HG03064 (cell line): ENCODE data around the gene FAM118A.
"Not testable (repeated sequence)": the region's sequence is repeated elsewhere in the genome, so short reads cannot be mapped to it uniquely, and the experiment has no call there.

ENCODE experiments used
- ATAC-seq: cut with Tn5 transposase; IDR thresholded peaks from one replicate; pipeline ENCODE4 v1.9.1; 2021; ENCODE audit warnings: low read depth; ENCODE audit not compliant: unreplicated experiment

The FAM118A gene

DNA sequence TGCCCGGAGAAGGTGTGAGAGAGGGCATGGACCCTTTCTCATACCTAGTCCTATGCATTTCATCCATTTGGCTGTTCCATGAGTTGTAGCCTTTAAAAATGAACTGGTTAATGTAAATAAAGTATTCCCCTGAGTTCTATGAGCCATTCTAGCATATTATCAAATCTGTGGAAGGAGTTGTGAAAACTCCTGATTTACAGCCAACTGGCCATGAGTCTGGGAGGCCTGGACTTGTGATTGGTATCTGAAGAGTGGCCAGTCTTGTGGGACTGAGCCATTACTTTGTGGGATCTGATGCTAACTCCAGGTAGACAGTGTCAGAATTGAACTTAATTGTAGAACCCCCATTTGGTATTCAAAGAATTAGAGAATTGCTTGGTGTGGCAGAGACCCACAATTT lies 48.4 kb downstream of the FAM118A start:
- ATAC-seq = no peak

DNA sequence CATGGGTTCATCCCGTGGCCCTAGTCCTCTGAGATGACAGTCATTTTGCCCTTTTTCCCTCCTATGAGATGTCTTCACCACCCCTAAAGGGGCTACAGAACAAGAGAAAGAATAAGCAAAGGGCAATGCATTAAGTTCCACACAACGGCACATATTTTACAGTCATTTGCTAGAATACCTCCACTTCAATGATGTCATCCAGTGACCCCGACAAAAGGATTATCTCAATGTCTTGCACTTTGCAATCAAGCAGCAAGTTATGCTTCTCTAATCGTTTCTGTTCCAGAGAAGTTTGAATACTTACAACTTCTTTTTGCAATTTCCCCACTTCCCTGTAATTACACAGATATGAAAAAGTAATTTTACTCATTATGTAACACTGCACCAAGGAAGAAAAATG lies 49.9 kb downstream of the FAM118A start:
- no peak for ATAC-seq

DNA sequence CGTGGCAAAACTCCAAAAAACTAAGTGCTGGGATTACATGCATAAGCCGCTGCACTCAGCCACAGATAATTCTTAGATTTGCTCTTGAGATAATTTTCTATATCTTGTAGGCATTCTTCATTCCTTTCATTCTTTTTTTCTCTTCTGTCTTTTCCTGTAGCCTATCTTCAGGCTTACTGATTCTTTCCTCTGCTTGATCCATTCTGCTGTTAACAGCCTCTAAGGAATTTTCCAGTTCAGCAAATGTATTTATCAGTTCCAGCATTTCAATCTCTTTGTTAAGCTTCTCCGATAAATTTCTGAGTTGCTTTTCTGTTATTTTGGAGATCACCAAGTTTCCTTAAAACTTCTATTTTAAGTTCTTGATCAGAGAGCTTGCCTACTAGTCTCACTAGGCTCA lies 57.0 kb downstream of the FAM118A start:
- no peak for ATAC-seq

DNA sequence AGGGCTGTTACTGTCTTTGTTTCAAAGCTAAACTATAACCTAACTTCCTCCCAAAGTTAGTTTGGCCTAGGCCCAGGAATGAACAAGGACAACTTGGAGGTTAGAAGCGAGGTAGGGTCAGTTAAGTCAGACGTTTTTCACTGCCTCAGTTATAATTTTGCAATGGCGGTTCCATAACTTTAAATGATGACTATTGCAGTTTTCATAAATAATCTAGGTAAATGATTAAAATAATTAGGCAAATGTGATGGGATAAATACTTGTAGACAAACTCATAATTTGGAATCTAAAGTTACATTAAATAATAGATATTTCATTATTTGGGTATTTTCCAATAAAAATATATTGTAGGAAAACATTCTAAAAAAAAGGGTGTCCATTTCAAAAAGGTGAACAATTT lies 63.9 kb downstream of the FAM118A start:
- not testable (repeated sequence) for ATAC-seq

DNA sequence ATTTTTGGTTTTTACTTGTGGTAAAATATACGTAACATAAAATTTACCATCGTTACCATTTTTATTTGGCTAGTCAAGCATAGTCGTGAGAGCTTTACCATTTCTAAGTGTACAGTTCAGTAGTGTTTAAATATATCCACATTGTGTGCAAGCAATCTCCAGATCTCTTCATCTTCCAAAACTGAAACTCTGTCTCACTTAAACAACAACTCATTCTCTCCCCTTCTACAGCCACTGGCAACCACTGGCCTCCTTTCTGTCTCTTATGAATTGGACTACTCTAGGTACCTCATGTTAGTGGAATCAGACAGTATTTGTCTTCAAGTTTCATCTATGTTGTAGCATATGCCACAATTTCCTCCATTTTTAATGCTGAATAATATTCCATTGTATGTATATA lies 66.3 kb downstream of the FAM118A start:
- peak; percentile 66 for ATAC-seq

DNA sequence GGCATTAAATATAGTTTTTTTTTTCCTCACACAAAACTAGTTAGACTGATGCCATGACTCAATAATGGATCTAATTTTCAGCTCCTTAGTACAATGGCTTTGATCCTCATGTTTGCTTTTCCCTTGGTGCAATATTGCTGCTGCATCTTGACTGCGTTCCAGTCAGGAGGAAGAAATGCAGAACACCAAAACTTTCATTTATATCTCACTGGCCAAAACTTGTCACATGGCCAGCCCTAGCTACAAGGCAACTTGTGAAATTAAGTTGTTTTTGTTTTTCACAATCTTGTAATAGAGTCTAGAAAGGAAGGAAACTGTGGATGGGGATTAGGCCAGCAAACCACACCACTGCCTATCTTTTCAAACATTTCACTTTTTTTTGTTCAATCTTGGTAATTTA lies 67.0 kb downstream of the FAM118A start:
- ATAC-seq = no peak

DNA sequence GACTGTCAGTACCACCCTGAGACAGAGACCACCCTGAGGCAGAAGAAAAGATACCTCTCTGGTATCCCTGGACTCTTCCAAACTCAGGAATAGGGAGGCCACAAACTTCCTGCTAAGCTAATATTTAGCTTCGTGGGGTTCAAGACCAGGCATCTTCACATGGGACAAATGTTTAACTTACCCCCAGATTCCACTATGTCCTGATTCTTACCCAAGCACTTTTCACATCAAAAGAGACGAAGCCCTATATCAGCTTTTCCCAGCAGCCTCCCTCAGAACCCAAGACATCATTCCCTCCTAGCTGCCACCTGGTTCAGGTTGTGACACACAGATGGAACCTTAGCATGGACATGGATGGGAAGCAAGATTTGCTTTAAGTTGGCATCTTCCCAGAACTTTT lies 71.6 kb downstream of the FAM118A start:
- ATAC-seq = no peak

DNA sequence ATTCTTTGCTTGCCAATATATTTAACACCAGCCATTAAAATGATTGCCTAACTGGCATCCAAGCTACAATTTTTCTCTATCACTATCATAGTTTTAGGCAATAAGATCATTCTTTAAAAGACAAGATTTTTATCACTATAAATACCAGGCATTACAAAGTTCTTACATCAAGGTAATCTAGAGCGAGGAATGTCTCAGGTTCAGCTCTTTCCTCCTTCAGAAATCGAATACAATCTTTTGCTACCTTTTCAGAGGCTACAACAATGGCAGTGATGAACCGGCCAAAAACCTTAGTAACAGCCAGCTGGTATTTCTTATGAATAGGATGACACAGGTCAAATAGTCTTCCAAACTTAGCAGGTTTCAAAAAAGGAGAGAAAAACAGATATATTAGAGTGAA lies 79.8 kb downstream of the FAM118A start:
- ATAC-seq = no peak
